Caco-2 (cell line): ENCODE data around the gene CYP26A1. TPM values are rescaled to one million over a fixed set of nuclear protein-coding genes. Genes with fewer than 3 reads are reported as not detected.
A peak's percentile ranks its signal among the peaks of the same experiment; 100 is the strongest.

Source experiments
- BruUV-seq: library from RNA; stranded (reverse); fragments of 400-500 nt; replicated peaks from 2 replicates; lab custom pipeline; 2021; lab: Mats Ljungman, UMichigan
- CTCF ChIA-PET: fragments of 300-600 bp; sonication (Branson Sonifier 250); formaldehyde crosslinking; loops from one replicate; lab custom pipeline; 2022; ENCODE audit warnings: antibody characterized with exemption; lab: Charles Lee
- POLR2A ChIA-PET: fragments of 300-600 bp; sonication (Branson Sonifier 250); formaldehyde crosslinking; loops from one replicate; lab custom pipeline; 2022; ENCODE audit warnings: antibody characterized with exemption; lab: Charles Lee
- DNase-seq, 2 experiments: peaks; one replicate each; pipeline versions ENCODE4 v3.0.0 to v3.0.0-alpha.2; 2020 to 2022
- H3K27me3 ChIP-seq: replicated peaks from 2 replicates; pipeline ENCODE4 v1.6.0; 2011; ENCODE audit warnings: low read length; ENCODE audit not compliant: control insufficient read depth, insufficient read depth
- H3K36me3 ChIP-seq: 2 replicates; pipeline ENCODE4 v1.5.1; 2011; ENCODE audit warnings: low read length; ENCODE audit not compliant: control insufficient read depth, insufficient read depth
- H3K4me1 ChIP-seq: fragments of 250-450 bp; sonication (Bioruptor Pico); 2 replicates; pipeline ENCODE4 v1.5.1; 2020; ENCODE audit warnings: mild to moderate bottlenecking
- H3K4me3 ChIP-seq: 2 replicates; pipeline ENCODE4 v1.5.1; 2011; ENCODE audit warnings: low read depth, mild to moderate bottlenecking, control low read depth, low read length
- H3K9me3 ChIP-seq: fragments of 250-450 bp; sonication (Bioruptor Pico); 2 replicates; pipeline ENCODE4 v1.5.1; 2020; ENCODE audit warnings: mild to moderate bottlenecking, moderate library complexity
- H3K27ac Mint-ChIP-seq: one replicate; pipeline ENCODE4 v1.8.0; 2022; ENCODE audit warnings: mixed read lengths; ENCODE audit not compliant: unreplicated experiment
- H3K27me3 Mint-ChIP-seq: one replicate; pipeline ENCODE4 v1.8.0; 2022; ENCODE audit warnings: mixed read lengths; ENCODE audit not compliant: insufficient read depth, unreplicated experiment
- H3K36me3 Mint-ChIP-seq: one replicate; pipeline ENCODE4 v1.8.0; 2022; ENCODE audit warnings: mild to moderate bottlenecking, mixed read lengths; ENCODE audit not compliant: insufficient read depth, unreplicated experiment
- H3K4me1 Mint-ChIP-seq: one replicate; pipeline ENCODE4 v1.8.0; 2022; ENCODE audit warnings: low read depth, mixed read lengths; ENCODE audit not compliant: unreplicated experiment
- H3K4me3 Mint-ChIP-seq: one replicate; pipeline ENCODE4 v1.8.0; 2022; ENCODE audit warnings: mild to moderate bottlenecking, moderate library complexity, mixed read lengths; ENCODE audit not compliant: unreplicated experiment
- H3K9me3 Mint-ChIP-seq: one replicate; pipeline ENCODE4 v1.8.0; 2022; ENCODE audit warnings: mixed read lengths; ENCODE audit not compliant: unreplicated experiment
- CTCF ChIP-seq, 2 experiments: fragments of 200-600 bp in 1 of 2; IDR thresholded peaks; 1 replicate in 1 of 2; 2 replicates in 1 of 2; pipeline versions ENCODE4 v1.5.1 to v1.8.0; 2011 to 2022; ENCODE audit warnings: antibody characterized with exemption in 1 of 2, control low read depth in 1 of 2, inconsistent platforms in 1 of 2, low read depth in 1 of 2, low read length in 1 of 2, mild to moderate bottlenecking in 1 of 2, moderate library complexity in 1 of 2; ENCODE audit not compliant: insufficient read depth in 1 of 2, severe bottlenecking in 1 of 2, unreplicated experiment in 1 of 2
- intact Hi-C: fragments of 100-400 bp; cut with micrococcal nuclease; formaldehyde crosslinking; loops from one replicate; pipeline ENCODE4 v1.10.0; 2022; ENCODE audit not compliant: unreplicated experiment
- total RNA-seq: library from RNA; stranded (reverse); gene quantifications from 2 replicates; pipeline ENCODE4 v1.2.3, GENCODE V29; 2022

CYP26A1 gene
- total RNA-seq, 1 experiment from 2014 or later = 0.82 TPM

- no TSS peak for BruUV-seq
- peak in 1 of 2 experiments; percentile 14 for TF ChIP-seq CTCF (IDR thresholded peaks at IDR 0.05; ENCODE audit: insufficient read depth in 1 of 2, low read depth in 1 of 2, low read length in 1 of 2, severe bottlenecking in 1 of 2, unreplicated experiment in 1 of 2)
- peaks cover 6% of the 10 kb centered on the region for H3K36me3 Mint-ChIP-seq
- CTCF ChIA-PET = interaction anchor here (1.0 to 1.6 kb wide), 2 partner anchors 186 to 219 kb away, joined by 3 to 6 read pairs; no protein-coding TSS in a partner anchor
- peak overlapping the region; percentile 74 for H3K4me3 Mint-ChIP-seq
- POLR2A ChIA-PET = interaction anchor here (1.2 kb wide), 1 partner anchor 424 kb away, joined by 3 read pairs; the partner anchor contains the start of gene CEP55
- Histone ChIP-seq H3K4me3 (peak overlapping the region; percentile 49), H3K27me3 (peaks cover 5% of the 10 kb centered on the region; the same call in 1 of the 2 replicates), H3K9me3 (no peaks in the 10 kb centered on the region), H3K4me1 (peaks cover 19% of the 10 kb centered on the region), H3K36me3 (no peaks in the 10 kb centered on the region)
- peak in 1 of 2 experiments; percentile 47 for DNase-seq
- intact Hi-C loops = loop anchor here (2.0 kb wide), 2 partner anchors 187 to 217 kb away; no protein-coding TSS in a partner anchor
- H3K4me1 Mint-ChIP-seq = no peaks in the 10 kb centered on the region
- H3K27me3 Mint-ChIP-seq = peaks cover 15% of the 10 kb centered on the region
- no peak overlapping the region for H3K27ac Mint-ChIP-seq
- H3K9me3 Mint-ChIP-seq = no peaks in the 10 kb centered on the region
Observed at GRCh38 chr10:93072225-93072712, 1.4 kb upstream of the CYP26A1 start.

GRCh38 chr10:93072713-93073538 is 767 bp upstream of the CYP26A1 start:
- no TSS peak for BruUV-seq
- Mint-ChIP-seq H3K27me3 (peaks cover 12% of the 10 kb centered on the region), H3K4me1 (peaks cover 5% of the 10 kb centered on the region), H3K9me3 (no peaks in the 10 kb centered on the region), H3K4me3 (peak overlapping the region; percentile 74), H3K36me3 (peaks cover 6% of the 10 kb centered on the region), H3K27ac (no peak overlapping the region)
- ChIA-PET CTCF (interaction anchor here (0.5 to 1.6 kb wide), 5 partner anchors 185 to 221 kb away, joined by 3 to 6 read pairs (median 4); no protein-coding TSS in a partner anchor), POLR2A (interaction anchor here (1.2 kb wide), 1 partner anchor 423 kb away, joined by 3 read pairs; the partner anchor contains the start of gene CEP55)
- Histone ChIP-seq H3K9me3 (no peaks in the 10 kb centered on the region), H3K36me3 (no peaks in the 10 kb centered on the region), H3K27me3 (peaks cover 2% of the 10 kb centered on the region; the same call in 1 of the 2 replicates), H3K4me1 (peaks cover 25% of the 10 kb centered on the region), H3K4me3 (peak overlapping the region; percentile 62)
- intact Hi-C loops = loop anchor here (2.0 kb wide), 2 partner anchors 188 to 216 kb away; no protein-coding TSS in a partner anchor
- no peak for DNase-seq
- no peak for TF ChIP-seq CTCF (IDR thresholded peaks at IDR 0.05; ENCODE audit: insufficient read depth in 1 of 2, low read depth in 1 of 2, low read length in 1 of 2, severe bottlenecking in 1 of 2, unreplicated experiment in 1 of 2)

GRCh38 chr10:93074147-93074596 is 479 bp downstream of the CYP26A1 start:
- H3K36me3 ChIP-seq = no peaks in the 10 kb centered on the region
- POLR2A ChIA-PET = no interaction called here
- Mint-ChIP-seq H3K4me3 (peak overlapping the region; percentile 74), H3K9me3 (no peaks in the 10 kb centered on the region), H3K4me1 (peaks cover 7% of the 10 kb centered on the region), H3K27ac (no peak overlapping the region), H3K27me3 (peaks cover 7% of the 10 kb centered on the region), H3K36me3 (no peaks in the 10 kb centered on the region)
- intact Hi-C loops = no loop called here
- BruUV-seq = no TSS peak
- peak in 1 of 2 experiments; percentile 54 for DNase-seq
- CTCF ChIA-PET = interaction anchor here (0.6 kb wide), 1 partner anchor 263 kb away, joined by 5 read pairs; no protein-coding TSS in a partner anchor
- peak overlapping the region; percentile 62 for H3K4me3 ChIP-seq
- H3K27me3 ChIP-seq = peaks cover 2% of the 10 kb centered on the region; the same call in 1 of the 2 replicates
- H3K4me1 ChIP-seq = peaks cover 29% of the 10 kb centered on the region
- peak in 1 of 2 experiments; percentile 38 for TF ChIP-seq CTCF (IDR thresholded peaks at IDR 0.05; ENCODE audit: insufficient read depth in 1 of 2, low read depth in 1 of 2, low read length in 1 of 2, severe bottlenecking in 1 of 2, unreplicated experiment in 1 of 2)
- no peaks in the 10 kb centered on the region for H3K9me3 ChIP-seq
